Suprapubic skin (tissue), 3 donors: ENCODE measurements around the gene ETS1.

ENCODE experiments used
- EP300 ChIP-seq: sonication (generic); formaldehyde crosslinking; IDR thresholded peaks from one replicate; pipeline ENCODE4 v1.6.1; 2017; ENCODE audit warnings: antibody characterized with exemption
- POLR2A ChIP-seq, 2 donors: fragments of 450-650 bp; IDR thresholded peaks; one replicate each; pipeline ENCODE4 v1.6.1; 2017; ENCODE audit warnings: antibody characterized with exemption in 2 of 2, mild to moderate bottlenecking in 2 of 2, moderate library complexity in 2 of 2
- TF ChIP-seq, protein P1 (sequence below), 2 donors: fragments of 200-600 bp in 1 of 2; fragments of 450-650 bp in 1 of 2; sonication (generic) in 1 of 2; IDR thresholded peaks; one replicate each; pipeline ENCODE4 v1.5.1; 2016 to 2019; ENCODE audit warnings: antibody characterized with exemption in 2 of 2, mild to moderate bottlenecking in 1 of 2, moderate library complexity in 1 of 2

DNA sequence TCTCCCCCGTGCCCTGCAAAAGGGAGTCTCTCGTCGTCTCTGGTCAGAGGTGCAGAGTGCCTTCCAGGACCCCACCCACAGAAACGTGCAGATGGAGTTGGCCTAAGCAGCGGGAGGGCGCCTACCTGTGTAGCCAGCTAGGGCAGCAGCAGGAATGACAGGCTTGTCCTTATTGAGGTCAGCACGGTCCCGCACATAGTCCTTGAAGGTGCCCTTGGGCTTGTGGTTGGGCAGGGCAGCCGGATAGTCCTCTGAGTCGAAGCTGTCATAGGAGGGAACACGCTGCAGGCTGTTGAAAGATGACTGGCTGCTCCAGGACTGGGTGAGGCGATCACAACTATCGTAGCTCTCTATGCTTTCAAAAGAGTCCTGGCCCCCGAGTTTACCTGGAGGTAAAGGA is 107.3 kb downstream of the ETS1 start:
- TF ChIP-seq, protein P1, sequence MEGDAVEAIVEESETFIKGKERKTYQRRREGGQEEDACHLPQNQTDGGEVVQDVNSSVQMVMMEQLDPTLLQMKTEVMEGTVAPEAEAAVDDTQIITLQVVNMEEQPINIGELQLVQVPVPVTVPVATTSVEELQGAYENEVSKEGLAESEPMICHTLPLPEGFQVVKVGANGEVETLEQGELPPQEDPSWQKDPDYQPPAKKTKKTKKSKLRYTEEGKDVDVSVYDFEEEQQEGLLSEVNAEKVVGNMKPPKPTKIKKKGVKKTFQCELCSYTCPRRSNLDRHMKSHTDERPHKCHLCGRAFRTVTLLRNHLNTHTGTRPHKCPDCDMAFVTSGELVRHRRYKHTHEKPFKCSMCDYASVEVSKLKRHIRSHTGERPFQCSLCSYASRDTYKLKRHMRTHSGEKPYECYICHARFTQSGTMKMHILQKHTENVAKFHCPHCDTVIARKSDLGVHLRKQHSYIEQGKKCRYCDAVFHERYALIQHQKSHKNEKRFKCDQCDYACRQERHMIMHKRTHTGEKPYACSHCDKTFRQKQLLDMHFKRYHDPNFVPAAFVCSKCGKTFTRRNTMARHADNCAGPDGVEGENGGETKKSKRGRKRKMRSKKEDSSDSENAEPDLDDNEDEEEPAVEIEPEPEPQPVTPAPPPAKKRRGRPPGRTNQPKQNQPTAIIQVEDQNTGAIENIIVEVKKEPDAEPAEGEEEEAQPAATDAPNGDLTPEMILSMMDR (IDR thresholded peaks at IDR 0.05), result no peak
- no peak for TF ChIP-seq EP300
- TF ChIP-seq POLR2A (IDR thresholded peaks at IDR 0.05), result no peak
